ACC112 (cell line): ENCODE data around the gene SLC25A18.
A peak's percentile ranks its signal among the peaks of the same experiment; 100 is the strongest.
"Not testable (repeated sequence)": the region's sequence is repeated elsewhere in the genome, so short reads cannot be mapped to it uniquely, and the experiment has no call there.

Source experiments
- H2AFZ ChIP-seq: fragments of 200-600 bp; sonication (generic); one replicate; pipeline ENCODE4 v1.6.0; 2017; ENCODE audit warnings: antibody characterized with exemption, low read length; ENCODE audit not compliant: unreplicated experiment
- H3K27ac ChIP-seq: fragments of 200-600 bp; sonication (generic); 2 replicates; pipeline ENCODE4 v1.5.1; 2014; ENCODE audit warnings: low read depth, mild to moderate bottlenecking, antibody characterized with exemption, low read length, moderate library complexity
- H3K27me3 ChIP-seq: fragments of 200-600 bp; sonication (generic); 2 replicates; pipeline ENCODE4 v1.6.1; 2014; ENCODE audit warnings: mild to moderate bottlenecking, antibody characterized with exemption, low read length, moderate library complexity, mixed read lengths; ENCODE audit not compliant: insufficient read depth
- H3K36me3 ChIP-seq: fragments of 200-600 bp; sonication (generic); 2 replicates; pipeline ENCODE4 v1.6.1; 2016; ENCODE audit warnings: mild to moderate bottlenecking, antibody characterized with exemption, low read length, moderate library complexity, mixed read lengths; ENCODE audit not compliant: insufficient read depth
- H3K4me1 ChIP-seq: fragments of 200-600 bp; sonication (generic); one replicate; pipeline ENCODE4 v1.6.1; 2016; ENCODE audit warnings: low read length, mixed read lengths; ENCODE audit not compliant: insufficient read depth, unreplicated experiment, control insufficient read depth
- H3K4me3 ChIP-seq: fragments of 200-600 bp; sonication (generic); 2 replicates; pipeline ENCODE4 v1.5.1; 2014; ENCODE audit warnings: mild to moderate bottlenecking, low read depth, low read length
- H3K79me2 ChIP-seq: fragments of 200-600 bp; sonication (generic); one replicate; pipeline ENCODE4 v1.6.0; 2016; ENCODE audit warnings: low read length; ENCODE audit not compliant: control insufficient read depth, unreplicated experiment, insufficient read depth

Gene SLC25A18

GRCh38 chr22:17548010-17548755 is 15.1 kb upstream of the SLC25A18 start:
- no peak overlapping the region for H3K4me3 ChIP-seq
- H3K27ac ChIP-seq: no peak overlapping the region
- H2AFZ ChIP-seq: no peak overlapping the region
- no peaks in the 10 kb centered on the region for H3K36me3 ChIP-seq
- no peaks in the 10 kb centered on the region for H3K27me3 ChIP-seq
- H3K79me2 ChIP-seq: no peaks in the 10 kb centered on the region
- no peaks in the 10 kb centered on the region for H3K4me1 ChIP-seq

GRCh38 chr22:17548756-17549035 is 14.6 kb upstream of the SLC25A18 start:
- H3K4me3 ChIP-seq: no peak overlapping the region
- H3K4me1 ChIP-seq: no peaks in the 10 kb centered on the region
- no peaks in the 10 kb centered on the region for H3K27me3 ChIP-seq
- no peak overlapping the region for H3K27ac ChIP-seq
- no peak overlapping the region for H2AFZ ChIP-seq
- no peaks in the 10 kb centered on the region for H3K36me3 ChIP-seq
- no peaks in the 10 kb centered on the region for H3K79me2 ChIP-seq

DNA sequence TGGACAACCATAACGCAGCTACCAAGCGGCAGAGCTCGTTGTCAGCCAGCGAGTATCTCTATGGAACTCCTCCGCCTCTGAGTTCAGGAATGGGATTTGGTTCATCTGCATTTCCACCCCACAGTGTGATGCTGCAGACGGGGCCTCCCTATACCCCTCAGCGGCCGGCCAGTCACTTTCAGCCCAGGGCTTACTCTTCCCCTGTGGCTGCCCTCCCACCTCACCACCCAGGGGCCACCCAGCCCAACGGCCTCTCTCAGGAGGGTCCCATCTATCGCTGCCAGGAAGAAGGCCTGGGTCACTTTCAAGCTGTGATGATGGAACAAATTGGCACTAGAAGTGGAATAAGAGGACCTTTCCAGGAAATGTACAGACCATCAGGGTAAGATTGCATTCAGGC is 14.1 kb upstream of the SLC25A18 start:
- no peak overlapping the region for H3K27ac ChIP-seq
- no peaks in the 10 kb centered on the region for H3K79me2 ChIP-seq
- H3K36me3 ChIP-seq: no peaks in the 10 kb centered on the region
- no peak overlapping the region for H2AFZ ChIP-seq
- H3K27me3 ChIP-seq: no peaks in the 10 kb centered on the region
- no peak overlapping the region for H3K4me3 ChIP-seq
- no peaks in the 10 kb centered on the region for H3K4me1 ChIP-seq

DNA sequence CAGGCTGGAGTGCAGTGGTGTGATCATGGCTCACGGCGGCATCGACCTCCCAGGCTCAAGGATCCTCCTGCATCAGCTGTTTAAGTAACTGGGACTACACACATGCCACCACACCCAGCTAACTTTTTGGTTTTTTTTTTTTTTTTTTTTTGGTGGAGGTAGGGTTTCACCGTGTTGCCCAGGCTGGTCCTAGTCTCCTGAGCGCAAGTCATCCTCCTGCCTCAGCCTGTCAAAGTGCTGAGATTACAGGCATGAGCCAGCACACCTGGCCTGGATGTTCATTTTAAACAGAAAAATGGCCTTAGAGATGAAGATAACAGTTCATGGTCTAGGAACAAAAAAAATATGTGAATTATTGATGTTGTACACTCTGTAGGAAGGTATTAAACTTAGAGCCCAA is 13.6 kb upstream of the SLC25A18 start:
- no peaks in the 10 kb centered on the region for H3K79me2 ChIP-seq
- no peak overlapping the region for H3K4me3 ChIP-seq
- H3K27ac ChIP-seq: no peak overlapping the region
- no peaks in the 10 kb centered on the region for H3K27me3 ChIP-seq
- no peak overlapping the region for H2AFZ ChIP-seq
- H3K36me3 ChIP-seq: no peaks in the 10 kb centered on the region
- no peaks in the 10 kb centered on the region for H3K4me1 ChIP-seq

- Histone ChIP-seq H3K27me3 (no peaks in the 10 kb centered on the region), H3K36me3 (no peaks in the 10 kb centered on the region), H3K4me1 (no peaks in the 10 kb centered on the region), H2AFZ (no peak overlapping the region), H3K79me2 (no peaks in the 10 kb centered on the region), H3K27ac (no peak overlapping the region), H3K4me3 (no peak overlapping the region)
Measured at GRCh38 chr22:17552737-17553136, 10.6 kb upstream of the SLC25A18 start.

DNA sequence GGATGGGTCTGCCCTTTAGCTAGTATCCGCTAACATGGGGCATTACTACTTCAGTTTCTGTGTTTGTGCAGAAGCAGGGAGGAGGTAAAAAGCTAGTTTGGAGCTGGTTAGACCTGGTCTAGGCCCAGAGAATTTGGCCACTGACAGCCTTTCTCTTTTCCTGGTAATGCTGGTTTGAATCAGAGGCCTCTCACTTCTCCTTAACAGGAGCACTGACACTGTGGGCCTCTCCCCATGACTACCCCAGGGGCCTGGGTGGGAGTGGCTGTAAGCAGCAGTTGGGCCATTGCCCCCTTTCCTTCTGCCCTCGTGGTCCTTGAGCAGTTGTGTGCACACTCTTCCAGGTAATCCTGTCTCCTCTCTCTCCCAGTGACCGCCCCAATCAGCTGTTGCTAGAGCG is 8.5 kb upstream of the SLC25A18 start:
- Histone ChIP-seq H3K27me3 (no peaks in the 10 kb centered on the region), H3K36me3 (no peaks in the 10 kb centered on the region), H3K4me1 (no peaks in the 10 kb centered on the region), H3K4me3 (no peak overlapping the region), H2AFZ (no peak overlapping the region), H3K27ac (no peak overlapping the region), H3K79me2 (no peaks in the 10 kb centered on the region)

- H3K79me2 ChIP-seq: no peaks in the 10 kb centered on the region
- H3K4me3 ChIP-seq: no peak overlapping the region
- H3K36me3 ChIP-seq: no peaks in the 10 kb centered on the region
- H2AFZ ChIP-seq: no peak overlapping the region
- H3K27me3 ChIP-seq: no peaks in the 10 kb centered on the region
- no peak overlapping the region for H3K27ac ChIP-seq
- peaks cover 10% of the 10 kb centered on the region for H3K4me1 ChIP-seq
Measured at GRCh38 chr22:17559188-17559587, 4.1 kb upstream of the SLC25A18 start.

- no peaks in the 10 kb centered on the region for H3K36me3 ChIP-seq
- H3K4me1 ChIP-seq: peaks cover 10% of the 10 kb centered on the region
- no peaks in the 10 kb centered on the region for H3K27me3 ChIP-seq
- no peak overlapping the region for H3K4me3 ChIP-seq
- no peak overlapping the region for H2AFZ ChIP-seq
- H3K79me2 ChIP-seq: no peaks in the 10 kb centered on the region
- H3K27ac ChIP-seq: no peak overlapping the region
Measured at GRCh38 chr22:17563936-17564391, 666 bp downstream of the SLC25A18 start.

DNA sequence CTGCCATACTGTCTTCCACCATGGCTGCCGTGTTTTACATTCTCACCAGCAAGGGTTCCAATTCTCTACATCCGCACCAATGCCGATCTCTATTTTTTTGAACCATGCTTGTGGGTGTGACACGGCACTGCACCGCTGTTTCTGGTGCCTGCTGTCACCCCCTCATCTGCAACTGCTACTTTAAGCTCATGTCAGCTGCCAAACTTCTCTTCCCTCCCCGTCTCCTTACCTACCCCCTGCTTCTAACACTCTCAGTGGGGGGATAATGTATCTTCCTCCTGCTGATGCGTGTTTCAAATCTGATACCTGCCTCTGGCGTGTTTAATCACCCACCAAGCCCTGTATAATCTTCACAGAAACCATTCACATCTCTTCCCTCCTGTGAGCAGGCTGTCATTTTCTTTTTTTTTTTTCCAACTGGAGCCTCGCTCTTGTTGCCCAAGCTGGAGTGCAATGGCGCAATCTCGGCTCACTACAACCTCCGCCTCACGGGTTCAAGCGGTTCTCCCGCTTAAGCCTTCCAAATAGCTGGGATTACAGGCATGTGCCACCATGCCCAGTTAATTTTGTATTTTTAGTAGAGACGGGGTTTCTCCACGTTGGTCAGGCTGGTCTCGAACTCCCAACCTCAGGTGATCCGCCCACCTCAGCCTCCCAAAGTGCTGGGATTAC is 2.9 kb downstream of the SLC25A18 start:
- peaks cover 26% of the 10 kb centered on the region for H3K4me1 ChIP-seq
- not testable (repeated sequence) for H3K27me3 ChIP-seq, H3K36me3 ChIP-seq, H2AFZ ChIP-seq, H3K27ac ChIP-seq, H3K79me2 ChIP-seq, H3K4me3 ChIP-seq

DNA sequence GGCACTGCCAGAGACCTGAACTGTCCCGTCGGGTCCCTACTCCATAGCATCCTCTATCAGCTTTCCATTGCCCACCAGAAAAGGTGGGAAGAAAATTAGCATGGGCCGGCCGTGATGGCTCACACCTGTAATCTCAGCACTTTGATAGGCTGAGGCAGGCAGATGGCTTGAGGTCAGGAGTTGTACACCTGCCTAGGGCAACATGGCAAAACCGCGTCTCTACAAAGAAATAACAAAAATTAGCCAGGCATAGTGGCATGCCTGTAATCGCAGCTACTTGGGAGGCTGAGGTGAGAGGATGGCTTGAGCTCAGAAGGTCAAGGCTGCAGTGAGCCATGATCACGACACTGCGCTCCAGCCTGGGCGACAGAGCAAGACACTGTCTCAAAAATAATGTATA is 3.5 kb downstream of the SLC25A18 start:
- Histone ChIP-seq H3K79me2 (no peaks in the 10 kb centered on the region), H3K4me3 (no peak overlapping the region), H3K27ac (no peak overlapping the region), H3K27me3 (no peaks in the 10 kb centered on the region), H2AFZ (no peak overlapping the region), H3K36me3 (no peaks in the 10 kb centered on the region), H3K4me1 (peaks cover 32% of the 10 kb centered on the region)

DNA sequence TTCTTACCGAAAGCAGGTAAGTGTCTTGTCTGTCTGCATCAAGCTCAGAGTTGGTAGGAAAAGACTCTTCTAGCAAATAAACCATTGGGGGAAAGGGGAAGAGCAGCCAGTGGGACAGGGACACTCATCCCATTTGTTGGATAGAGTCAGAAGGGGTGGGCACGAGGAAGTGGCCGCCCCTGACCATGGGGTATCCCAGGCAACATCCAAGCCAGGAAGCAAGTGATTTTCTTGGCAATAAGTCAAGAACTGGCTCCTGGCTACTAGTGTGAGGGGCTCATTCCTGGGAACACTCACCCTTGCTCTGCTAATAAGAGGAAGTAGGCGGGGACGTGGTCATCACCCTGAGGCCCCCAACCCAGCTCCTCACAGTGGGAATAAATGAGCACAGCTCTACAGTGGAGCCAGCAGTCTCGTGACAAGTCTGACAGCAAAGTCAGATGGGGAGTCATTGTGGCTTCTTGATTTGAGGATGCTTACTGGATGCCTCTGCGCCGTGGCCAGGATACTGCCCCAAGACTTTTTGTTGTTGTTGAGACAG is 6.7 kb downstream of the SLC25A18 start:
- Histone ChIP-seq H3K27ac (peak overlapping the region; percentile 100), H3K27me3 (no peaks in the 10 kb centered on the region)

More for the DNA sequence above, 6.7 kb downstream of the SLC25A18 start:
- no peaks in the 10 kb centered on the region for H3K36me3 ChIP-seq
- H2AFZ ChIP-seq: no peak overlapping the region
- peaks cover 22% of the 10 kb centered on the region for H3K4me1 ChIP-seq
- no peaks in the 10 kb centered on the region for H3K79me2 ChIP-seq
- H3K4me3 ChIP-seq: peak overlapping the region; percentile 57
